Right ventricle myocardium superior (tissue), 1 donor: ENCODE results near the gene DIO2. TPM values are rescaled to one million over a fixed set of nuclear protein-coding genes. Genes with fewer than 3 reads are reported as not detected.

Experiments
- ATAC-seq: fragments of 200-7000 bp; cut with Tn5 transposase; one replicate; pipeline ENCODE4 v1.9.1; 2020; ENCODE audit warnings: mild to moderate bottlenecking; ENCODE audit not compliant: poor library complexity
- DNase-seq: peaks from one replicate; pipeline ENCODE4 v3.0.0-alpha.2; 2020
- intact Hi-C: fragments of 100-400 bp; cut with DNase I; formaldehyde crosslinking; loops from one replicate; pipeline ENCODE4 v1.11.2; 2022
- long read RNA-seq: library from polyadenylated mRNA; unstranded; transcript quantifications from one replicate; pipeline ENCODE4 v2.0.0, GENCODE V29; 2021
- total RNA-seq: library from RNA; stranded (reverse); fragmentation: NEBNext Ultra II Directional; extraction: Animal tissue kit (Norgen Biotek cat#: 25700); gene quantifications from one replicate; pipeline ENCODE4 v1.2.1, GENCODE V29; 2021
- donor health status: DM: no; HTN: yes; CAD: no; lungs with severe emphysema.

DIO2 gene
- 2.8 TPM for total RNA-seq
- long read RNA-seq, full-length matches to known transcripts: 1 of 1 reads
- long read RNA-seq, partial matches to known transcripts: 0 of 1 reads
- long read RNA-seq, other reads (novel, unspliced or antisense): 0 of 1 reads

DNA sequence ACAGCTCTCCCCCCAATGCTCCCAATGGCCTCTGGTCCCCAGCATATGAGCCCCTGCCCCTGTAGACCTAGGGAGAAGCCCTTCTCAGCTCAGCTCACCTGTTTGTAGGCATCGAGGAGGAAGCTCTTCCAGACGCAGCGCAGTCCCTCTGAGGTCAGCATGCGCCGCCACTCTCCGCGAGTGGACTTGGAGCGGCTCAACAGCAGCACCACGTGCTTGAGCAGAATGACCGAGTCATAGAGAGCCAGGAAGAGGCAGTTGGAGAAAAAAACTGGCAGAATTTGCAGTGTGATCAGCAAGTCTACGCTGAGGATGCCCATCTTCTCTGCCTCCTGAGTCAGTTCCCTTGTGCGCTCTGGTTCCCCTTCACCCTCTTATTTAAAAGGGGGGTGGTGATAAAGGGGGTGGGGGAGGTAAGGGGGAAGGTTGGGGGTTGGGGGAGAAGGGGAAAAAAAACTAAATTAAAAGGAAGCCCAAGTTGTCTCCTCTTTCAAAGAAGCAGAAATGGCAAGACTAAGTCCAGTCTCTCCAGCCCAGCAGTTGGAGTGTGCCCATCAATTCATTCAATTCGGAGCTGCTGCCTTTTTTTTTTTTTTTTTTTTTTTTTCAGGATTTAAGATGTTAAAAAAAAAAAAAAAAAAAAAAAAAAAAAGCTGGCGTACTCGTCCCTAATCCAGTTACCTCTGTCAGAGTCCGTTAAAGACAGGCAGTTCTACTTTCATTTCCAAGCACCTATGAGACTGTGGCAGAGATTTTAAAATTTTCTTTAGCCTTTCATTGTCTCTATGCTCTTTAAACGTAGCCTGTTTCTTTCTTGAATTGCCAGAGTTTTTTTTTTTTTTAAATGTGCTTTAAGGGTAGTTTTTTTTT lies at the start of gene DIO2:
Gene DIO2, minus strand, starts transcription at position 352 of the 870 bp plus-strand sequence. Its CDS starts 32 bp downstream, at position 320.
- intact Hi-C loops: no loop called here
- ATAC-seq: peak; percentile 79
- peak; percentile 64 for DNase-seq

DNA sequence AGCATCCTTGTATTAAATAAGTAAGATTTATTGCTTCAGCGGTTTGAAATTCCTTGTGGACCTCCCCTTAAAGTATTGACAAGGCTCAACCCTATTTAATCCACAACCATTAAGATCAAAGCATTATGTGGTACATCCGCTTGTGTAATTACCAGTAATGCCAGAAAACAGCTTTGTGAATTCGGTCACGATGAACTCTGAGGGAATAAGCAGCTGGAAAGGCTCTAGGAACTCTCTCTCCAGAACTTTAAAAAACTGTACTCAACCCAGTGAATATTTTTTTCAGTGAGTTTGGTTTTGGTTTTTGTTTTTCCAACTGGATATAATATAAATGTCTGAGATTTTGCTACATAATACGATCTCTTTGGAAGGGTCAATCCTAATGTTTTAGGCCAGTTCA lies 49.3 kb upstream of the DIO2 start:
- intact Hi-C loops: no loop called here
- DNase-seq (no peak), ATAC-seq (peak; percentile 79)

DNA sequence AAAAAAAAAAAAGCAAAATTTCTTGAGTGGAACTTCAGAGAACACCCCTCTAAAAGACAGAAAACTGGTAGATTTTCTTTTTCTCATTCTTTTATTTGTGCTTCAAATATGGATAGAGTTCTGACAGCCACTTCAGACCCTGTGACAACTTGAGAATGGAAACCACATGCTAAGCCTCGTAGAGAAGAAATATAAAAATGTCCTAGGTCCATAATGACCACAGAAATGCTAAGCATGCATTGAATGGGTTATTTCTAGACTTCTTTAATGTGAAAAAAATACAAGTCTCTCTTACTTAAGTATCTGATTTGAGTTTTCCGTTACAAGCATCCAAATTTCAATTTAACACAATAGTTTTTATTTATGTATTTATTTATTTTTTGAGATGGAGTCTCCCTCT lies 28.3 kb upstream of the DIO2 start:
- ATAC-seq (no peak), DNase-seq (no peak)
- intact Hi-C loops: no loop called here

DNA sequence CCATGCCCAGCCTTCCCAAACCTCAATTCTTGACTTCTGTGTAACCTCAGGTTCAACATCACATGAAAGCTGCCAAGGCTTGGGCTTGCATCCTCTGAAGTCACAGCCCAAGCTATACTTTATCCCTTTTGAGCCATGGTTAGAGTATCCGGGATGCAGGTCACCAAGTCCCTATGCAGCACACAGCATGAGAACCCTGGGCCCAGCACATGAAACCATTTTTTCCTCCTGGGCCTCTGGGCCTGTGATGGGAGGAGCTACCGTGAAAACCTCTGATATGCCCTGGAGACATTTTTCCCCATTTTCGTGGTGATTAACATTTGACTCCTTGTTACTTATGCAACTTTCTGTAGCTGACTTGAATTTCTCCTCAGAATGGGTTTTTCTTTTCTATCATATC lies 25.8 kb upstream of the DIO2 start:
- no peak for DNase-seq
- intact Hi-C loops: no loop called here
- ATAC-seq: no peak

DNA sequence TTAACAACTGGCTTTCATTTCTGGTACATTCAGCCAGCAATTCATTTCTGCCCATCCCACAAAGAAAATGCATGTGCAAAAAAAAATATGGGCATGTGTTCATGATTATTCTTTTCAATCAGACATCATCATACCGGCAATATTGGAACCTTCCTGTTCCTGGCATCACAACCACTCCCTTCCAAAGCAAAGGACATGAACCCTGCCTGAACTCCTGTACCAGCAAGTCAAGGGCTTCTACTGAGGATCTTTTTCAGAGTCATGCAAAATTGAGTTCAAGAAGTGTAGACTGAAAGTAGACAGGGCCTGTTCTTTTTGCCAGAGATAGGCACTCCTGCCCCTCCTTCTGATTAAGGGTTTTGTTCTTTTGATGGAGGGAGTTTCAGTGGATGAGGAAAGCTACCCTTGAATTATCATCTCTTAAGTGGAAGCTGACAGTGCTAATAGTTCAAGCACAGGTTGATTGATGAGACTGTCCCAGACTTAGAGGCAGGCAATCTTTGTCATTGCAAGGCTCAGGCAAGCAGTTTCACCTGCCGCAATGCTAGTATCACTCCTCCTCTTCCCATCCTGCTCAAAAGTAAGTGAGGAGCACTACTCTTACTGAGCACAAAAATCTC lies 22.3 kb upstream of the DIO2 start:
- ATAC-seq: no peak
- no peak for DNase-seq
- intact Hi-C loops: no loop called here

DNA sequence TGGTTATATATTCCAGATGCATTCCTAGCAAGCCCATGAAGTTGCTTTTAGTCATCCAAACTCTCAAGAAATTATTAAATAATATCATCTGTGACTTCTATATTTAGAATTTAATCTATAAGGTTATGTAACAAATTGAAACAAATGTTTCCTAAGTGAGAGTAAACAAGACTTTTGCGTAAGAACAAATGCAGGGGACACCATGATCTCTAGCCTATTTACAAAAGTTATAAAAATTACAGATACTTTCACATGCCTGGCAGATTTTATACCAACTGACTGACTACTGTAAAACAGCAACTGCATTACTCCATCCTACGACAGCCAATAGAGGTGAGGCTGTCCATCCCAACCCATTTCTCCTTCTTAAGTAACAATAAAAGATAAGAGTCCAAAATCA lies 20.4 kb upstream of the DIO2 start:
- intact Hi-C loops: no loop called here
- ATAC-seq (no peak), DNase-seq (no peak)

DNA sequence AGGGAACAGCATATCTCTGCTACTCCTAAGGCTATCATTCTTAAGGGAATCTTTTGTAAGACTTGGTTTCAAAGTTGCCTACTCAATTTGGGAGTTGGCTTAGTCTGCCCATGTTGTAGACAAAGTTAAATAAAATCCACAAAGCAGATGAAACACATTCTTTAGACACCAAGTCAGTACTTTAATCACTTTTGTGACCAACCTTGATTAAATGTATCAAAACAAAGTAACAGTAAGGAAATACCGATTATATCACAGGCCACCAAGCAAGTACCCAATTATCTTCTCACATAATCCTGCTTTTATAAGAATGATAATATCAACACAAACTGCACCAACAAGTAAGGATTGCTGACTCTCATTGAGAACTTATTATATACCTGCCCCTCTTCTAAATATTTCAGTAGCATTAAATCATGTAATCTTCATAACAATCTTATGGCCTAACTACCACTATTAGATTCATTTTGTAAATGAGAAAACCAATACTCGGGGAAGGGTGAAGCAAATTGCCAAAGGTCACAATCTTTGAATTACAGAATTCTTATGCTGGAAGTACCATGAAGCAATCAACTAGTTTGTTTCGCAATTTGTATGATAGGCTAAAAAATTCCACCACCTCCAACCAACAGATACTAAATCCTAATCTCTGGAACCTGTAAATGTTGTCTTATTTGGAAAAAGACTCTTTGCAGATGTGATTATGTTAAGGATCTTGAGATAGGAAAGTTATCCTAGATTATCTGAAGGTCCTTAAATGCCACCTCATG lies 12.6 kb upstream of the DIO2 start:
- ATAC-seq (no peak), DNase-seq (no peak)
- intact Hi-C loops: no loop called here

DNA sequence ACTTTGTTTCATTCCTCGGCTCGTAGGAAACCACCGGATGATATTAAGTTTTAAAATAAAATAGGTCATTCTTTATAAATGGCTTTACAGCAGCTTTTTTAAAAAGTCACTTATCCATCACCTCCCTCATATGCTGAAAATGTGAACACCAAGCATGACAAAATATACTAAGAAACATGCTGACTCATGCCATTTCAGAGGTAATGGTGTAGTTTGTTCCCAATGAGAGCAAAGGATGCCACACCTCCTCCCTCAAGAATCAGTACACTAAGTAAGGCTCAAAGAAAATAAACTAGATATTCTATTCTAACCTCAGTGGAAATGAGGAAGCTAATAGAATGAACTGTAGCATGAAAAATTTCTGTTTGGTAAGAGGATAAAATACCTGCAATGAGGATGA lies 5.5 kb upstream of the DIO2 start:
- ATAC-seq (no peak), DNase-seq (no peak)
- intact Hi-C loops: no loop called here

DNA sequence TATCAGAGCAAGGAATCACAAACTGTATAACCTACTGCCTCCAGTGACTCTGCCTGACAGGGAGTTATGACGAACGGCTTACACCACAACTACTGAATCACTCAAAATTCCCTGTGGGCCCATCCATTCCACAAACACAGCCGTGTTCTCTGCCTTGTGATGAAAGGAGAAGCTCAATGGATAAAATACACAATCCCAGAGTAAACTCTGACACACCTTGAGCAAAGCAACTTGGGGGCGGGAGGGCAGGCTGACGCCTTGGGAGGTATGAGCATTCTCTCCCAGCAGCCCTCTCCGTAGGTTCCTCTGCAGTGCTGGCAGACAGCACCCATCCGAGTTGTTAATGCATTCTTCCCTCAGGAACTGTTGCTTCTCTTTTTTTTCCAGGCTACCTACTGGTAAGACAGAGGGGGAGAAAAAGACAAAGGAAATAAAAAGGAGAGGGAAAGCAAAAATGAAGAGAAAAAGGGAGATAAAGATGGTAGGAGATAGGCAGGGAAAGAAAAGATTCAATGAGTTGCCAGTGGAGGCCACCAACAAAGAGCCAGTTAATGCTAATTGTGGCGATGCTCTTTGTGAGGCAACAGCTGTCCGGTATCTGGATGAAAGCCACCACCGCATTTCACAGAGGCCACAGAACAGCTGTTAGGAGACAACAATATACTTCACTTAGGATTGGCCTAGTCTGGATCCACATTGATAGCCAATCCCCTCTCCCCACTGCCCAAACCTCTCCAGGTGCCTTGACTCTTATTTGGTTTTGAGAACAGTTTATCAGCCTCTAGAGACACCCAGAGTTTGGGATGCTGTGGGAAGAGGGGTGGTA lies 4.7 kb upstream of the DIO2 start:
- intact Hi-C loops: no loop called here

DNA sequence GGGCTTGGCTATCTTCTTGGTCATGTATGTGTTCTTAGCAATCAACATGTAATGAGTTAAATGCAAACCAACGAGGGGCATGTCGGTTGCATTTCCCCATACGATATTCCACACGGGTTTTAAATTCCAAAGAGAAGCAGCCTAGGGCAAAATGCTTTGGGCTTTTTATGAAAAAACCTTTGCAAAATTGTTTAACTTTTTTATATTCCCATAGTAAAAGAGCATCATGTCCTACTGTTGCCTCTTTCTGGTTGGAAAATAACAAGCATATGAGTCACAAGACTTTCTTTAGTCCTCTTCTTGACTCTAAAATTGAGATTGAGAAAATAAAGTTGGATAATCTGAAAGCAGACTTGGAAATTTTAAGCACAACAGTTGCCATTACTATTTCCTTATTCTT lies 3.8 kb upstream of the DIO2 start:
- intact Hi-C loops: no loop called here
- DNase-seq (no peak), ATAC-seq (no peak)

More for the DNA sequence above, 4.7 kb upstream of the DIO2 start:
- ATAC-seq: peak; percentile 79
- peak; percentile 54 for DNase-seq

DNA sequence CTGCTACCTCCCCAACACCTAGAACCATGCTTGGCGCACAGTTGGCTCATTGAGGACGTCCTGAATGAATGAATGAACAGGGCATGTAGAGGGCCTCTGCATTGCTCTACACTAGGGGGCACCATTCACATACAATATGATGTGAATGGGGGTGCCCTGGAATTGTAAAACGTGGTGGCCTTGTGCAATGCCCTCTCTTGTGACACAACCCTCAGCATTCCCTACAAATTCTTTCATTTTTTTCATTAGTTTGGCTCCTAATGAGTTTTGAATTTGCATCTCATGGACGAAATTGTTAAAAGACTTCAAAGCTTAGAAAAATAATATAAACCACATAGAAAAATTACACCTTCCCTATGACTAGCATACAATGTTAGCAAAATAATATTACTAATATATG lies 2.3 kb upstream of the DIO2 start:
- ATAC-seq (no peak), DNase-seq (no peak)
- intact Hi-C loops: no loop called here

DNA sequence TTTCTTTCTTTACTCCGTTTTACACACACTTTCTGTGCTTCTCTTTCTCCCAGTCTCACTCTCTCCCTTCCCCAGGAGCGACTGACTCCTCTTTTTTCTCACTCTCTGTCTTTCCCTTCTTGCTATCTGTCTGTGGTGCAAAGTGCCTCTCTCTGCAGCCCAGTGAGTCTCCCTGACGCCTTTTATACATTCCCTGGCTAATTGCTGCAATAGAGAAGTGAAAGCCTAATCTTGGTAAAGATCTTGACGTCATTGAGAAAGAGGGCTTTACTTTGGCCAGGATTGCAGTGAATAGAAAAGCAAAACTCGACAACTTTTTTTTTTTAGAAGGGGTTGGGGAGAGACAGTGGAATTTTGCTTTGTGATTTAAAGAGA lies 706 bp upstream of the DIO2 start:
- intact Hi-C loops: no loop called here
- no peak for DNase-seq
- no peak for ATAC-seq

DNA sequence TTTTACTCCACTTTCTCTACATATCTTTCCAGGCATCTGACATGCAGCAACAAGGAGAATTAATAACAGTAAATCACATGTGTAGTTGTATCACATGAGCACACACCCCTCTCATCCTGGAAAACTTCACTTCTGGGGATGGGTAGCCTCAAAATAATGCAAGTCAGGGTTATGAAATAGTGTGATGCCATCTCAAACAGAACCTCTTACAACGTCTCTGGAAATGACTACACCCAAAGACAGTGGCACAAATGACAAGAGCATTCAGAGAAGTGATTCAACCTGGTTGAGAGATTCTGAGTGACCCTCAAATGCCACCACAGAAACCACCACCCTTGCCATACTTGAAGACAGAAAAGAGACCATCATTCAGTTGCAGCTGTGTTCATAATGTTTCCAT lies 2.8 kb downstream of the DIO2 start:
- intact Hi-C loops: no loop called here
- ATAC-seq (no peak), DNase-seq (no peak)

DNA sequence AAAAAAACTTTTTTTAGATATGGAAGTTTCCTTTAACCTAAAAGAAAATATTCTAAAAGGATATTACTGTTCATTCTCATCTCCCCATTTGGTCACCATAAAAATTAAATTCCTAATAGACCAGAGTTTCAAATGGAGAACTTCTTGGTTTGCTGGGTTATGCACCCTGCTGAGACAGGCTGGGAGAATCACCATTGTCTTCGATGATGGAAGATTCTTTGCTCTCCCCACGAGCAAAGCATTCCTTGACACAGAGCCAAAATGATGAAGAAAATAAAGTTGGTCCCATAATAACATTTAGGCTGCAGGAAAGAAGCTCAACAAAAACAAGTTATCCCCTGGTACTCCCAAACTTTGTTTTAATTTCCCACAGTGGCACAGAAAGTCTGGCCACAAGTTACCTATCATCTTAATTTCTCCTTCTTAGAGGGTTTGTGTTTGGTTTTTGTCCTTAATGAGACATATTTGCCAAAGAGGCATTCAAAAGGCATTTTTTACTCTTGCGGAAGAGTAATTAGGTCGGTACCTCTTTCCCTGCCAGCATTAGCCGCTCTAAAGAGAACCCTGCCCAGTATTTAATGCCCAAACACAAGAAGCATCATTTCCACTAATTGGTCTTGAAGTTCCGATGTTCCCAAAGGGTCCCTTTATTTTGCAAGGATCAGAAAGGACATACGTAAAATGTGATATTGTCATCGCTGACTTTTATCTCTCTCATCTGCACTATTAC lies 4.8 kb downstream of the DIO2 start:
- intact Hi-C loops: no loop called here
- no peak for ATAC-seq
- DNase-seq: no peak

DNA sequence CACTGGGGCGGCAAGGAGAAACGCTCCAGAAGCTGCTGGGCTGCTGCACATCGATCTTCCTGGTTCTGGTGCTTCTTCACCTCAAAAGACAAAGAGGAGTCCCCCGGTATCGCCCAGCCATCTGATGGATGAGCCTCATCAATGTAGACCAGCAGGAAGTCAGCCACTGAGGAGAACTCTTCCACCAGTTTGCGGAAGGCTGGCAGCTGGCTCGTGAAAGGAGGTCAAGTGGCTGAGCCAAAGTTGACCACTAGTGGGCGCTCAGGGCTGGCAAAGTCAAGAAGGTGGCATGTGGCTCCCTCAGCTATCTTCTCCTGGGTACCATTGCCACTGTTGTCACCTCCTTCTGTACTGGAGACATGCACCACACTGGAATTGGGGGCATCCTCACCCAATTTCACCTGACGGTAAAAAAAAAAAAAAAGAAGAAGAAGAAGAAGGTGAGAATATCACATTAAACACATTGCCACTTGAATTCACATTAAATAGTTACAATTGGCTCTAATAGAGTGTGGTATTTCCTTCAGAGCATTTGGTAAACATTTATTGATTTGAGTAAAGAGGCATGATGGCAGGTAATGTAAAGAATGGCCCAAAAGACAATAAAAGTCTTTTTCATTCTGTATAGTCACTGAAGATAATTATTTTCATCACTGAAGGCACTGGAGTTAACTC lies 8.3 kb downstream of the DIO2 start:
- no peak for ATAC-seq
- intact Hi-C loops: no loop called here

DNA sequence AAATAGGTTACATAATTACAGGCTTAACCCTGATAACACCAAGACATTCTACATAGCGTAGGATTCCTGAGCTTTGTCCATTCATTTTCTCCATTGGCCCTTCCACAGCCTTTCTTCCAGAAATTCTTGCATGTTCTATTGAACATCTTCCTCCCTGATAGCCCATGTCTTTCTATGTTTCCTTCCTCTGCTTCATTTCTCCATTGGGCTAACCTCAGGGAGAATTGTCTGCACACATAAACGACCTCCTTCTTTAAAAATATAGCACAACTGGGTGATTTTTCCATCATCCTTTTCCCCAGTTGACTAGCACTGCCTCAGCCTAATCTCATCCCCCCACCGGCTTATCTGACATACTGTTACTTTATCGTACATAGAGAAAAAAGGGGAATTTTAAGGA lies 11.2 kb downstream of the DIO2 start:
- ATAC-seq (no peak), DNase-seq (no peak)
- intact Hi-C loops: no loop called here

More for the DNA sequence above, 8.3 kb downstream of the DIO2 start:
- no peak for DNase-seq

DNA sequence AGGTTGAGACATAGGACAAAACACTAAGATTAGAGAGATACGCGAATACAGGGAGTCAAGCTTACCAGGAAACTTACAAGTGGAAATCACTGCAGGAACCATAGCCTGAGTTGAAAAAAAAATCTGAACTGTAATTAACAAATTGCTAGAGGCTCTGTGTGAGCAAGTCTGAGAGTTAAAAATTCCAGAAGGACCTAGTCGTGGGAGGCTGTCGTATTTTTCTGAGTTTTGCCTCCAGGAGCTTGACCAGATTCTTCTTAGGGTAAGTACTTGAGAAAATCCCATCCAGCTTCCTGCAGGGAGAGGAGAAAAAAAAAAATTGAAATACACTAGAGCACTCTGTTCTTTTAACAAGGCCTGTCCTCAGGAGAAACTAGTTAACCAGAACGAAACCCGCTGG lies 22.7 kb downstream of the DIO2 start:
- intact Hi-C loops: no loop called here
- DNase-seq (no peak), ATAC-seq (no peak)
